Stimulated activated CD8-positive, alpha-beta memory T cell treated with anti-CD3 and anti-CD28 coated beads, Interleukin-15, amount 100 ng/mL, for 24 hours (primary cell): ENCODE data around the gene SLC36A2.

Source experiments
- DNase-seq: peaks from one replicate; pipeline ENCODE4 v3.0.0-alpha.2; 2020; ENCODE audit warnings: low read depth

Gene SLC36A2

DNA sequence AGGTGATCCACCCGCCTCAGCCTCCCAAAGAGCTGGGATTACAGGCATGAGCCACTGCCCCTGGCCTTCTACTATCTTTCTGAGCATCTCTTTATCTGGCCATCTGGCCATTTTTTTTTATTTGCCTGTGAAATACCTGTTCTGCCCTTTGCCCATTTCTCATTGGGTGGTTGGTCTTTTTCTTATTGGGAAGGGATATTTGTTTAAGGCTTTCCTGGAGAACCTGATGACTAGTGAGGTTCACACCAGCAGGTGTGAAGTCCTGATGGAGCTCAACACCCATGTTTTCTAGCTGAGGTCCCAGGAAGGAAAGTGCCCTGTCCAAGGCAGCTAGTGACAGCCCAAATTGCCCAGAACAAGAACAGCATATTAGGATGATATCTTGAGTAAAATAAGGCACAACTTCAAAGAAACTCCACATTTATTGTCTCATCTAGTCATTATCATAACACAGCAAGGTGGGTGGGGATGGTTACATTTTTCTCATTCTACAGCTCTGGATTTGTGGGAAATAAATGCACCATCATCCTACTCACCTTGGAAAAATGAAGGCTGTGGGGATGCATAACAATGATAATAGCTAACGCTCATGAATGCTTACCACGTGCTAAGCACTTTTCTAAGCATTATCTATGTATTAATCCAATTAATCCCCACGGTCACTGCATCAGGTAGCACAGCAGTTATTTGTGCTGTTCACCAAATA is 64.1 kb downstream of the SLC36A2 start:
- DNase-seq: no peak

GRCh38 chr5:151281001-151281639 is 66.2 kb downstream of the SLC36A2 start:
- no peak for DNase-seq

DNA sequence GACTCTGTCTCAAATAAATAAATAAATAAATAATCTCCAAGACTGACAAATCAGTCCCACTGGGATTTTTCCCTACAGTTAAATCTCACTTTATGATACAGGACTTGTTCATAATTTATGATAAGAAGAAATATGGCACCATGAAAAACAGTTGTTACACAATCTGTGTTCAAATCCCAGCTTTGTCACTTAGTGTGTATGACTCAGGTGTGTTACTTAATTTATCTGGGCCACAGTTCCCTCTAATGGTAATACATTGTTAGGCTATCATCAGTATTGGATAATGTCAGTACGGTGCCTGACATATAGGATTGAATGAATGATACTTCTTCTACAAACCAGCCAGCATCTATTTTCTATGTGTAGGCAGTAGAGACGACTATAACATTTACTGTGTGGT is 66.9 kb downstream of the SLC36A2 start:
- no peak for DNase-seq

- DNase-seq: no peak
These were observed 68.5 kb downstream of the SLC36A2 start for GRCh38 chr5:151278845-151279244.

DNA sequence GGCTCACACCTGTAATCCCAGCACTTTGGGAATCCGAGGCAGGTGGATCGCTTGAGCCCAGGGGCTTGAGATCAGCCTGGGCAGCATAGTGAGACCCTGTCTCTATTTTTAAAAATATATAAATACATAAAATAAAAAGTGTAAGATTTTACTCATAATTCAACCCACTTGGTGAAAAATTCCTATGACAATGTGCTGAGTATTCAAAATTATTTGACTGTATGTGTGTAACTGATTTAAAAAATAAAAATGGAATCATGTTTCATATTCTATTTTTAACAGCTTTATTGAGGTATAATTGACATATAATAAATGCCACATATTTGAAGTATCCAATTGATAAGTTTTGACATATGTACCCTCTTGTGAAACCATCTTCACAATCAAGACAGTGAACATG is 71.6 kb downstream of the SLC36A2 start:
- DNase-seq: no peak

DNA sequence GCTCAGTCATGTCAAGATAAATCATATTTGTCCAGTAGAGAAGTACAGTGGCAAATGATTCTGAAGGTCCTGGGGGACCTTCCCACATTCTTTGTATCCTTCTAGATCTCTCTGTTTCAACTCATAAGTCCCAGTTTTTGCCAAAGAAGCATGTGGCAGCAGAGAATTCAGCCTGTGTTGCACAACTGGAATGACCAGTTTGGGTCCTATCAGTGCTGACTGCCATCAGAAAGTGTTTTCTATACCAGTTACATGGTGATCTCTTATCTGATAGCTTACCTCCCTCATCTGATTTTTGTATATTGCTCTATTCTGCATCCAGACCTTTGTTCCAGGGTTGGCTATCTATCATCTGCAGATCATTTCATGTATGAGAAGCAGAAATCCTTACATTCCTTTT is 72.7 kb downstream of the SLC36A2 start:
- DNase-seq: no peak

DNA sequence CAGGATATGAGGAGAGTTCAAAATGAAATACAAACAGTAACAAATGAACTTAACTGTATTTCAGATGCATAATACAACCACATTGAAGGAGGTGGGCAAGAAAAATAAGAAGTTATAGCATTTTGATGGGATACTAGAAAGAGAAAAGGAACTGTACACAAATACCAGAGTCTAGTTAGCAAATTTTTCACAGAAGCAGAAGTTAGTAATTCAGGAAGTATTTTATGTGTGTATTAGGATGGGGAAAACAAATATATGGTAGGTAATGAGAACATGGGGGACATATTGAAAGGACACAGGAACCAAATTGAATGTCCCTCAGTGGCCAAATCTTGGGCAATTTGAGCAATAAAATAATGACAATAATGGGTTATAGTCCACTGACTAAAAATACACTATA is 76.0 kb downstream of the SLC36A2 start:
- no peak for DNase-seq

DNA sequence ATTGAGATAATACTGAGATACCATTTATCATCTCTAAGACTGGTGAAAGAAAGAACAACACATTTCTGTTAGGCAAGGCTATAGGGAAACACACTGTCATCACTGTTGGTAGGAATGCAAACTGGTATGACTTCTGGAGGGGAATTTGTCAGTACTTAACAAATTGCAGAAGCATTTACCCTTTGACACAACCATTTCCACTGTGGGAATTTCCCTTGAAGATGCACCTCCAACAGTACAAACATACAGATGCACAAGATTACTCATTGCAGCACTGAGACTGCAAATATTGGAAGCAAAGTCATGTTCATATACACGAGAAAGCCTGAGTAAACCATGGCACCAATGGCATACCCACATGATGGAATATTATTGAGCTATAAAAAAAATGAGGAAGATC is 76.8 kb downstream of the SLC36A2 start:
- no peak for DNase-seq

- no peak for DNase-seq
These were observed 79.7 kb downstream of the SLC36A2 start for GRCh38 chr5:151267491-151268260.
